ENCODE results near the gene ZNF41.

Gene ZNF41

GRCh38 chrX:47489507-47490275 is 6.7 kb upstream of the ZNF41 start:
- no peak for DNase-seq

- DNase-seq: no peak
Measured at GRCh38 chrX:47484885-47485284, 1.9 kb upstream of the ZNF41 start.

GRCh38 chrX:47483306-47484268 is 565 bp upstream of the ZNF41 start:
- no peak for DNase-seq

- DNase-seq: peak; percentile 25
Measured at GRCh38 chrX:47482065-47482511, 934 bp downstream of the ZNF41 start.

GRCh38 chrX:47481160-47481559 is 1.9 kb downstream of the ZNF41 start:
- no peak for DNase-seq

GRCh38 chrX:47480576-47480975 is 2.4 kb downstream of the ZNF41 start:
- no peak for DNase-seq

GRCh38 chrX:47475476-47475875 is 7.5 kb downstream of the ZNF41 start:
- no peak for DNase-seq

- no peak for DNase-seq
Measured at GRCh38 chrX:47467106-47467505, 15.9 kb downstream of the ZNF41 start.

- DNase-seq: no peak
Measured at GRCh38 chrX:47460561-47460960, 22.5 kb downstream of the ZNF41 start.

- DNase-seq: peak; percentile 23
Measured at GRCh38 chrX:47458528-47458927, 24.5 kb downstream of the ZNF41 start.

- DNase-seq: no peak
Measured at GRCh38 chrX:47456080-47456479, 26.9 kb downstream of the ZNF41 start.

- no peak for DNase-seq
Measured at GRCh38 chrX:47452112-47452511, 30.9 kb downstream of the ZNF41 start.

GRCh38 chrX:47448165-47448806 is 34.7 kb downstream of the ZNF41 start:
- DNase-seq: no peak

- DNase-seq: no peak
Measured at GRCh38 chrX:47447607-47448006, 35.4 kb downstream of the ZNF41 start.

- DNase-seq: no peak
Measured at GRCh38 chrX:47446971-47447370, 36.1 kb downstream of the ZNF41 start.

GRCh38 chrX:47446431-47446830 is 36.6 kb downstream of the ZNF41 start:
- no peak for DNase-seq

GRCh38 chrX:47430925-47431324 is 52.1 kb downstream of the ZNF41 start:
- DNase-seq: no peak

- no peak for DNase-seq
Measured at GRCh38 chrX:47422444-47422843, 60.6 kb downstream of the ZNF41 start.

- no peak for DNase-seq
Measured at GRCh38 chrX:47420962-47421361, 62.1 kb downstream of the ZNF41 start.

GRCh38 chrX:47420265-47420664 is 62.8 kb downstream of the ZNF41 start:
- DNase-seq: no peak

- DNase-seq: no peak
Measured at GRCh38 chrX:47413179-47413594, 69.8 kb downstream of the ZNF41 start.
